Lower leg skin (tissue), 3 donors: Measurements from ENCODE around the gene IL1RAPL1.

Source experiments
- CTCF ChIP-seq, 3 donors: fragments of 450-650 bp; IDR thresholded peaks; one replicate each; pipeline ENCODE4 v1.5.1; 2016; ENCODE audit warnings: antibody characterized with exemption in 3 of 3, mild to moderate bottlenecking in 3 of 3, moderate library complexity in 2 of 3
- POLR2A ChIP-seq, 2 donors: fragments of 450-650 bp; IDR thresholded peaks; one replicate each; pipeline ENCODE4 v1.6.1; 2016 to 2017; ENCODE audit warnings: antibody characterized with exemption in 2 of 2, mild to moderate bottlenecking in 1 of 2, moderate library complexity in 1 of 2

- TF ChIP-seq CTCF (IDR thresholded peaks at IDR 0.05) (no peak), POLR2A (IDR thresholded peaks at IDR 0.05) (no peak)
Measured at GRCh38 chrX:29487214-29487613, 900.0 kb downstream of the IL1RAPL1 start.
